HG02571 (cell line): ENCODE measurements around the gene RGS7.
"Not testable (repeated sequence)": the region's sequence is repeated elsewhere in the genome, so short reads cannot be mapped to it uniquely, and the experiment has no call there.

Experiments
- ATAC-seq: cut with Tn5 transposase; IDR thresholded peaks from one replicate; pipeline ENCODE4 v1.9.1; 2021; ENCODE audit warnings: mild to moderate bottlenecking, moderate library complexity; ENCODE audit not compliant: unreplicated experiment

The RGS7 gene

GRCh38 chr1:241215683-241216082 is 141.3 kb downstream of the RGS7 start:
- no peak for ATAC-seq

- ATAC-seq, result no peak
These were observed 141.8 kb downstream of the RGS7 start for GRCh38 chr1:241215203-241215602.

GRCh38 chr1:241213139-241213538 is 143.9 kb downstream of the RGS7 start:
- ATAC-seq, result no peak

GRCh38 chr1:241212628-241213027 is 144.4 kb downstream of the RGS7 start:
- ATAC-seq, result no peak

GRCh38 chr1:241208910-241209379 is 148.1 kb downstream of the RGS7 start:
- ATAC-seq, result no peak

- ATAC-seq, result no peak
These were observed 153.2 kb downstream of the RGS7 start for GRCh38 chr1:241203817-241204216.

GRCh38 chr1:241202401-241202800 is 154.6 kb downstream of the RGS7 start:
- no peak for ATAC-seq

- ATAC-seq, result no peak
These were observed 170.3 kb downstream of the RGS7 start for GRCh38 chr1:241186716-241187115.

- ATAC-seq, result no peak
These were observed 175.0 kb downstream of the RGS7 start for GRCh38 chr1:241181971-241182370.

GRCh38 chr1:241181471-241181870 is 175.5 kb downstream of the RGS7 start:
- no peak for ATAC-seq

- no peak for ATAC-seq
These were observed 176.4 kb downstream of the RGS7 start for GRCh38 chr1:241180569-241180968.

- ATAC-seq, result no peak
These were observed 179.3 kb downstream of the RGS7 start for GRCh38 chr1:241177660-241178059.

GRCh38 chr1:241172486-241172885 is 184.5 kb downstream of the RGS7 start:
- no peak for ATAC-seq

- ATAC-seq, result no peak
These were observed 185.0 kb downstream of the RGS7 start for GRCh38 chr1:241171991-241172390.

GRCh38 chr1:241167121-241167630 is 189.8 kb downstream of the RGS7 start:
- no peak for ATAC-seq

- ATAC-seq, result no peak
These were observed 190.4 kb downstream of the RGS7 start for GRCh38 chr1:241166625-241167024.

GRCh38 chr1:241165256-241165655 is 191.7 kb downstream of the RGS7 start:
- not testable (repeated sequence) for ATAC-seq

- ATAC-seq, result no peak
These were observed 193.6 kb downstream of the RGS7 start for GRCh38 chr1:241163363-241163762.

GRCh38 chr1:241161188-241161689 is 195.8 kb downstream of the RGS7 start:
- ATAC-seq, result no peak

- no peak for ATAC-seq
These were observed 199.6 kb downstream of the RGS7 start for GRCh38 chr1:241157435-241157834.

- ATAC-seq, result no peak
These were observed 200.6 kb downstream of the RGS7 start for GRCh38 chr1:241156231-241156965.

- no peak for ATAC-seq
These were observed 211.1 kb downstream of the RGS7 start for GRCh38 chr1:241145881-241146280.
